Fibroblast of lung (primary cell): ENCODE data around the gene PON3.

Experiments
- CTCF ChIP-seq, 2 donors: IDR thresholded peaks in 1 of 2; conservative IDR thresholded peaks in 1 of 2; 1 replicate in 1 of 2; 2 replicates in 1 of 2; pipeline ENCODE4 v1.5.1; 2011 to 2012; ENCODE audit warnings: low read length in 2 of 2, control low read depth in 1 of 2, inconsistent platforms in 1 of 2, low read depth in 1 of 2, mild to moderate bottlenecking in 1 of 2
- EZH2 ChIP-seq: IDR thresholded peaks from 2 replicates; pipeline ENCODE4 v1.5.1; 2012; ENCODE audit warnings: low read length, control low read depth, mild to moderate bottlenecking; ENCODE audit errors: missing control alignments

DNA sequence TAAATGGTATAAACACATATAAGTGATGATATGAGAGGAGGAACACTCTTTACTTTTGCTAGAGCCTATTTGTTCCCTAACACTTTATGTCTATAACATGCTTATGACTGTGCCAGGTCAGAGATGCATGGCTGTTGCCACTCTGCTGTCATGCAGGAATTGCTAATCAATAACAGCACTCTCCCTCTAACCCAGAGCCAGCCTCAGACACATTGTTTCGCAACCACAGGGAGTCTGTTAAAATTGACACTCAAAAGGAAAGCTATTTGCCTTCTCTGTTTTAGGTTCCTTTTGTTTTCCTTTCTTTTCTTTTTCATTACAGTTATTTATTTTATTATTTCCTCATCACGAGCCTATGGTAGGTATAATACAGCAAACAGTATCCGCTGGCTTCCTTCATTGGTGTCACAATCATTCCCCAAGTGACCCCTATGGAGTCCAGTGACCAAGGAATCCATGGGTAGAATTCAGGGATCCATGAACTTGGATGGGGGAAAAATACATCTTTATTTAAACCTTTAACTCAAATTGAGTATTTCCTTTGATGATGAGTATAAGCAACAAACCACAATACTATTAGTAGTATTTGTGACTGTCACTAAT is 31.8 kb upstream of the PON3 start:
- TF ChIP-seq CTCF (conservative IDR thresholded peaks at IDR 0.05 in 1 of 2, IDR thresholded peaks at IDR 0.05 in 1 of 2; ENCODE audit: low read depth in 1 of 2, low read length in 2 of 2), result no peak
- TF ChIP-seq EZH2, result no peak
